ENCODE measurements around the gene PCDHB4. TPM values are rescaled to one million over a fixed set of nuclear protein-coding genes. Genes with fewer than 3 reads are reported as not detected.
"Not testable (repeated sequence)": the region's sequence is repeated elsewhere in the genome, so short reads cannot be mapped to it uniquely, and the experiment has no call there.

Gene PCDHB4
- total RNA-seq, 1 donor from 2014 or later: 2.6 TPM

- no peak overlapping the region for H3K4me3 Mint-ChIP-seq
- peaks cover 20% of the 10 kb centered on the region for H3K9me3 Mint-ChIP-seq
- no peaks in the 10 kb centered on the region for H3K27me3 Mint-ChIP-seq (ENCODE audit: low read depth)
- no peak for TF ChIP-seq CTCF (conservative IDR thresholded peaks at IDR 0.05)
- H3K36me3 Mint-ChIP-seq (ENCODE audit: low read depth): peaks cover 67% of the 10 kb centered on the region
- H3K4me1 Mint-ChIP-seq: no peaks in the 10 kb centered on the region
- no peak overlapping the region for H3K27ac Mint-ChIP-seq (ENCODE audit: unreplicated experiment)
- no peak for DNase-seq (ENCODE audit: low read depth, low spot score)
These were observed 16.3 kb upstream of the PCDHB4 start for GRCh38 chr5:141105350-141105749.

GRCh38 chr5:141119250-141119649 lies 2.4 kb upstream of the PCDHB4 start:
- TF ChIP-seq CTCF (conservative IDR thresholded peaks at IDR 0.05): no peak
- Mint-ChIP-seq H3K4me1 (no peaks in the 10 kb centered on the region), H3K27ac (ENCODE audit: unreplicated experiment) (no peak overlapping the region), H3K4me3 (no peak overlapping the region), H3K9me3 (peaks cover 28% of the 10 kb centered on the region), H3K27me3 (ENCODE audit: low read depth) (no peaks in the 10 kb centered on the region), H3K36me3 (ENCODE audit: low read depth) (peaks cover 61% of the 10 kb centered on the region)
- no peak for DNase-seq (ENCODE audit: low read depth, low spot score)

- Mint-ChIP-seq H3K27ac (ENCODE audit: unreplicated experiment) (no peak overlapping the region), H3K27me3 (ENCODE audit: low read depth) (no peaks in the 10 kb centered on the region), H3K4me1 (no peaks in the 10 kb centered on the region), H3K9me3 (peaks cover 12% of the 10 kb centered on the region), H3K36me3 (ENCODE audit: low read depth) (peaks cover 44% of the 10 kb centered on the region), H3K4me3 (no peak overlapping the region)
- DNase-seq (ENCODE audit: low read depth, low spot score): no peak
- TF ChIP-seq CTCF (conservative IDR thresholded peaks at IDR 0.05): no peak
These were observed 367 bp downstream of the PCDHB4 start for GRCh38 chr5:141121985-141122384.

- DNase-seq (ENCODE audit: low read depth, low spot score); H3K27ac Mint-ChIP-seq (ENCODE audit: unreplicated experiment); H3K4me3 Mint-ChIP-seq; H3K4me1 Mint-ChIP-seq; H3K27me3 Mint-ChIP-seq (ENCODE audit: low read depth): not testable (repeated sequence)
- Mint-ChIP-seq H3K9me3 (peaks cover 13% of the 10 kb centered on the region), H3K36me3 (ENCODE audit: low read depth) (peaks cover 47% of the 10 kb centered on the region)
These were observed 1.9 kb downstream of the PCDHB4 start for GRCh38 chr5:141123396-141124135.

GRCh38 chr5:141127305-141127704 lies 5.7 kb downstream of the PCDHB4 start:
- Mint-ChIP-seq H3K36me3 (ENCODE audit: low read depth) (peaks cover 37% of the 10 kb centered on the region), H3K27me3 (ENCODE audit: low read depth) (no peaks in the 10 kb centered on the region), H3K4me3 (no peak overlapping the region), H3K9me3 (peaks cover 17% of the 10 kb centered on the region), H3K27ac (ENCODE audit: unreplicated experiment) (no peak overlapping the region), H3K4me1 (peaks cover 5% of the 10 kb centered on the region)
- TF ChIP-seq CTCF (conservative IDR thresholded peaks at IDR 0.05): no peak
- no peak for DNase-seq (ENCODE audit: low read depth, low spot score)

- Mint-ChIP-seq H3K9me3 (peaks cover 31% of the 10 kb centered on the region), H3K4me3 (peak within 1 kb of the TSS; percentile 84), H3K4me1 (no peaks in the 10 kb centered on the region), H3K27ac (ENCODE audit: unreplicated experiment) (peak within 1 kb of the TSS; percentile 51), H3K27me3 (ENCODE audit: low read depth) (no peaks in the 10 kb centered on the region), H3K36me3 (ENCODE audit: low read depth) (peaks cover 55% of the 10 kb centered on the region)
- peak; percentile 71 for TF ChIP-seq CTCF (conservative IDR thresholded peaks at IDR 0.05)
- no peak for DNase-seq (ENCODE audit: low read depth, low spot score)
These were observed 13.6 kb downstream of the PCDHB4 start, which contains the start of gene PCDHB5 for GRCh38 chr5:141135030-141135717. TSS of gene PCDHB5 (plus strand) at chr5:141135206. CDS start at chr5:141135435, 229 bp downstream.
